ENCODE data around the gene TNRC6B.
"Not testable (repeated sequence)": the region's sequence is repeated elsewhere in the genome, so short reads cannot be mapped to it uniquely, and the experiment has no call there.

The TNRC6B gene, protein sequence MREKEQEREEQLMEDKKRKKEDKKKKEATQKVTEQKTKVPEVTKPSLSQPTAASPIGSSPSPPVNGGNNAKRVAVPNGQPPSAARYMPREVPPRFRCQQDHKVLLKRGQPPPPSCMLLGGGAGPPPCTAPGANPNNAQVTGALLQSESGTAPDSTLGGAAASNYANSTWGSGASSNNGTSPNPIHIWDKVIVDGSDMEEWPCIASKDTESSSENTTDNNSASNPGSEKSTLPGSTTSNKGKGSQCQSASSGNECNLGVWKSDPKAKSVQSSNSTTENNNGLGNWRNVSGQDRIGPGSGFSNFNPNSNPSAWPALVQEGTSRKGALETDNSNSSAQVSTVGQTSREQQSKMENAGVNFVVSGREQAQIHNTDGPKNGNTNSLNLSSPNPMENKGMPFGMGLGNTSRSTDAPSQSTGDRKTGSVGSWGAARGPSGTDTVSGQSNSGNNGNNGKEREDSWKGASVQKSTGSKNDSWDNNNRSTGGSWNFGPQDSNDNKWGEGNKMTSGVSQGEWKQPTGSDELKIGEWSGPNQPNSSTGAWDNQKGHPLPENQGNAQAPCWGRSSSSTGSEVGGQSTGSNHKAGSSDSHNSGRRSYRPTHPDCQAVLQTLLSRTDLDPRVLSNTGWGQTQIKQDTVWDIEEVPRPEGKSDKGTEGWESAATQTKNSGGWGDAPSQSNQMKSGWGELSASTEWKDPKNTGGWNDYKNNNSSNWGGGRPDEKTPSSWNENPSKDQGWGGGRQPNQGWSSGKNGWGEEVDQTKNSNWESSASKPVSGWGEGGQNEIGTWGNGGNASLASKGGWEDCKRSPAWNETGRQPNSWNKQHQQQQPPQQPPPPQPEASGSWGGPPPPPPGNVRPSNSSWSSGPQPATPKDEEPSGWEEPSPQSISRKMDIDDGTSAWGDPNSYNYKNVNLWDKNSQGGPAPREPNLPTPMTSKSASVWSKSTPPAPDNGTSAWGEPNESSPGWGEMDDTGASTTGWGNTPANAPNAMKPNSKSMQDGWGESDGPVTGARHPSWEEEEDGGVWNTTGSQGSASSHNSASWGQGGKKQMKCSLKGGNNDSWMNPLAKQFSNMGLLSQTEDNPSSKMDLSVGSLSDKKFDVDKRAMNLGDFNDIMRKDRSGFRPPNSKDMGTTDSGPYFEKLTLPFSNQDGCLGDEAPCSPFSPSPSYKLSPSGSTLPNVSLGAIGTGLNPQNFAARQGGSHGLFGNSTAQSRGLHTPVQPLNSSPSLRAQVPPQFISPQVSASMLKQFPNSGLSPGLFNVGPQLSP (N-terminal part only)

DNA sequence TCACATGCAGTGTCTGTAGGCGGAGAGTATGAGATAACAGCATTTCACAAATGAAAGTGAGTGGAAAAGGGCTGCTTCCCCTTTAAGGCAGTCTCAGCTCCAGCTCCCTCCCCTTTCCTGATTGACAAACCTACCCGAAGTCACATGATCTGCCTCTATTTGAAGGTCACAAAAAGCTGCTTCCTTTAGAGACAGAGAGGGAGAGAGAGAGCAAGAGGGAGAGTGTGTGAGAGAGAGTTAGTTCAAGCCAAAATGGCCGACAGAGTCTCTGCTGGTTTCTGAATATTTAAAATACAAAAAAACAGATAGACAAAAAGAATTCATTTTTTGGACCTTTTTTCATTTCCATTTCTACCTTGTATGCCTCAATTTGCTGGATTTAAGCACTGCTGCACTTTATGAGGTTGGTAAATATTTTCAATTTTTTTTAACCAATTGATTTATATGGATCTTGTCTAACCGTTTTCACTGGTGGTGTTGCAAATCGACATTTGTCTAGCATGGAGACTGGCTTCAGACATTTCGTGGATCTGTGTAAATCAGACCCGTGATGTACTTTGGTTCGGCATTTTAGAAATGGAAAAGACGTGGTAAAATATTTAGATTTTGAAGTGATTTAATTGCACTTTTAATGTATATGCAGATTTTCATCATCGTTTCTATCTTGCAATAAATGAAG lies at the start of gene TNRC6B:
Gene TNRC6B, plus strand, starts transcription at position 188 of the 679 bp plus-strand sequence. Its CDS starts 211 bp downstream, at position 399.
- peak; percentile 99 for DNase-seq

DNA sequence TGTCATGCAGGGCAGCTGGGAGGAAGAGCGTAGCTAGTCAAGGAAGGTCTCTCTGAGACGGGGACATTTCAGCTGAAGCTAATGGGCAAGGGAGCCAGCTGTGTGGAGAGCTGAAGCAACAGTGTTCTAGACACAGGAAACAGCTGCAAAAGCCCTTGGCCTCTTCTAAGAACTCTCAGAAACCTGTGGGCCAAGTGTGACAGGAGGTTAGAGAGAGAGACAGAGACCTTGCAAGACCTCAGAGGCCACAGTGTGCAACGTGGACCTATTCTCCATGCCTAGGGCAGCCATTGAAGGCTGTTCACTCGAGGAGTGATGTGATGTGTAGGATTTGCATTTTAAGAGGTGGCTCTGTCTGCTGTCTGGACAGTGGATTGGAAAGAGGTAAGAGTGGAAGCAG lies 48.7 kb upstream of the TNRC6B start:
- DNase-seq: no peak

DNA sequence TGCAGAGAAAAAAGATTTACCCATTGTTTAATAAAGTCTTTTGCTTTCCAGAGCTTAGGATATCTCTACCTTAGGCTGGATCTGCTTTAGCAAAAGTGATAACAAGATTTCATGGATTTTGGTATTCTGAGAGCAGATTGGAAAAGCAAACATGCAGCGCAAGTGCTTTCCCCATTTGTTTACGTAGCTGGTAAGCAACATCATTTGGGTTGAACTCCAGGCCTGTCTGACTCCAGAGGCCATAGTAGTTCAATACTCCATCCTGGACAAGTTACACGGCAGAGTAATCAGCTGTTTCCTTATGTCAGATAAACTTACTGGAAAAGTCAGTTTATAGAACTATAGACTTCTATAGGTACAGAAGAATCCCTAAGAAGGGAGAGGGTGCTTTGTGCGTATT lies 40.6 kb upstream of the TNRC6B start:
- DNase-seq: no peak

DNA sequence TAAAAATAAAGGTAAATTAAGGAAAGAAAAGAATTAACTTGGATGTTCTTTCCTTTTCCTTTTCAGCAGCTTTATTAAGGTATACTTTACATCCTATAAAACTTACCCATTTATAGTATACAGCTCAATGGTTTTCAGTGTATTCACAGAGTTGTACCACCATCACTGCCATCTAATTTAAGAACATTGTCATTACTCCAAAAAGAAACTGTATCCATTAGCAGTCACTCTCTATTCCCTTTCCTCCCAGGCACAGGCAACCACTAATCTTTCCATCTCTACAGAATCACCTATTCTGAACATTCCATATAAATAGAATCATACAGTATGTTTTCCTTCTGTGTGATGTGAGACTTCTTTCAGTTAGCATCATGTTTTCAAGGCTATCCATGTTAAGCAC lies 38.9 kb upstream of the TNRC6B start:
- no peak for DNase-seq

GRCh38 chr22:40147388-40148176 lies 30.1 kb upstream of the TNRC6B start:
- DNase-seq: no peak

DNA sequence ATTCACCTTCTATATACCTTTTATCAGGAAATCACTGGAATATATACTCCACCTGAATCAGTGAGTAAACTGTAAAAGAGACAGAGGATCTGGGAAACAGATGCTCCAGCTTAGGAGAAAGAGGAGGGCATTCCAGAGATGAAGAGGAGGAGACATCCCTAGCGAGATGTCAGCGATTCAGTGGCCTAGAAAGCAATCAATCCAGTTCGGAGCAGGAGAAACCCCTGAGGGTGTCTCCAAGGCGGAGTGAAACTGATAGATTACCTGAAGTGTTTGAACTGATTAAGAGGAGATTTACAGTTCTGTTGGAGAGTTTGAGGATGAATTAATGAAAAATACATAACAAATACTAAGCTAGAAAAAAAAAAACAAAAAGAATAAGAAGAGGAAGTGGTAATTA lies 24.5 kb upstream of the TNRC6B start:
- DNase-seq: no peak

DNA sequence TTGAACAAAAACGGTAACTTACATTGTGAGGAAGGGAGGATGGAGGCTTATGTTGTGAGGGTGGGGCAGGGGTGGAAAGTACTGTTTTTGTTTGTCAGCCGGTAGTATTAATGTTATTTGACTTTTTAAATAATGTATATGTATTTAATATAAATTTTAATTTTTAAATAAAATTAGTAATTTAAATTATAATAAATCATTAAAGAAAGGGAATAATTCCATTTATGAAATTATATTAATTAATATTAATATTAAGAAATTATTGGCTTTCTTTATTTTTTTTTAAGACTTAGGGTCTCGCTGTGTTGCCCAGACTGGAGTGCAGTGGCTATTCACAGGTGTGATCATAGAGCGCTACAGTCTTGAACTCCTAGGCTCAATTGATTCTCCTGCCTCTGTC lies 24.0 kb upstream of the TNRC6B start:
- DNase-seq: no peak

DNA sequence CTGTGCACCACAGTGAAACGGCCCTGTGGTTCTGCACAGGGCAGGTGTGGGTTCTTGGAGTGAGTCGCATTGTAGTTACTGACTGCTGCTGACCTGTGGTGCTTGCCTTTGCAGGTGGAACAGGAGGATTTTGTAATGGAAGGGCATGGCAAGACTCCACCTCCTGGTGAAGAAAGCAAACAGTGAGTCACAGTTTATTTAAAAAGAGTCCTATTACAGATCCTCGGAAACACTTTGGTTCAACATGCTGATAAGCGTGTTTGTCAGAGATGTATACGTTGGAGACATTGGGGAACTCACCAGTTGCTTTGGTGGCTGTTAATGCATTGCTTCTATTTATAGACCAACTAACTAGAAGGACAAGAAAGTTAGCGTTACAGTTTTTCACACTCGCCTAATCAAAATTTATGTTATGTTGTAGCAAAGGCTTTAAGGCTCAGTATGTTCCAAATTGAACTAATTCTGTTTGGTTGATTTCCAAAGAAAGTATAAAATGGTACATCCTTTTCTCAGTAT lies 21.7 kb upstream of the TNRC6B start:
- peak; percentile 45 for DNase-seq

DNA sequence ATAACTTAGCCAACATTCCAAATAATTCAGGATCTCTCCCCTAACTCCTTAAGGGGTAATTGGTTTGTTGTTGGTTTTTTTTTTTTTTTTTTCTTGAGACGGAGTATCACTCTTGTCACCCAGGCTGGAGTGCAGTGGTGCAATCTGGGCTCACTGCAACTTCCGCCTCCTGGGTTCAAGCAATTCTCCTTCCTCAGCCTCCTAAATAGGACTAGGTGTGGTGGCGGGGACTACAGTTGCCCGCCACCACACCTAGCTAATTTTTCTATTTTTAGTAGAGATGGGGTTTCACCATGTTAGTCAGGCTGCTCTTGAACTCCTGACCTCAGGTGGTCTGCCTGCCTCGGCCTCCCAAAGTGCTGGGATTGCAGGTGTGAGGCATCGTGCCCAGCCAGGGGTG lies 21.0 kb upstream of the TNRC6B start:
- DNase-seq: not testable (repeated sequence)

DNA sequence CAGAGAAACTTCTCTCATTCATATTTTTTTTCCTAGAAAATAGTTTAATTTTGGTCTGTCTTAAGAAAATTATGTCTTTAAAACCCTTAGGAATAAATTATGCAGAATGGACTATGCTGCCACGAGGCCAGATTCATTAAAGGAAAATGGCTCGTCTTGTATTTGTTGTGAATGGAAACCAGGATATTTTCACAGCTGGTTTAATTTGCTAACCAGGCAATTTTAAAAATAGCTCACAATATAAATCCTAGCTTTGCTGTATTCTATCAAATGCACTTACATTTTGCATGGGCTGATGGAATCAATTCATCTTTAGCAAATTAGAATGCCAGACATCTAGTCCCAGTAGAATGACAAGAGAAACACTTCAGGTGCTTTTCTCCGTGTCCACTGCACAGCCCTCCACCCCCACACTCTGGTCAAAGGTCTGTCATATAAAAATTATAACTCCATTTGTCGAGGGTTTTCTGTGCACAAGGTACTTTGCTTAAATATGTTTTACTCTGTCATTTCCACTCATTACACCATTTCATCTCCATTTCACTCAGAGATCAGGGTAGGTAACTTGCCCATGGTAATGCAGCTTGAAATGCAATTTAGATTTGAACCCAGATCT lies 20.3 kb upstream of the TNRC6B start:
- DNase-seq: no peak

GRCh38 chr22:40161194-40161593 lies 16.5 kb upstream of the TNRC6B start:
- no peak for DNase-seq

DNA sequence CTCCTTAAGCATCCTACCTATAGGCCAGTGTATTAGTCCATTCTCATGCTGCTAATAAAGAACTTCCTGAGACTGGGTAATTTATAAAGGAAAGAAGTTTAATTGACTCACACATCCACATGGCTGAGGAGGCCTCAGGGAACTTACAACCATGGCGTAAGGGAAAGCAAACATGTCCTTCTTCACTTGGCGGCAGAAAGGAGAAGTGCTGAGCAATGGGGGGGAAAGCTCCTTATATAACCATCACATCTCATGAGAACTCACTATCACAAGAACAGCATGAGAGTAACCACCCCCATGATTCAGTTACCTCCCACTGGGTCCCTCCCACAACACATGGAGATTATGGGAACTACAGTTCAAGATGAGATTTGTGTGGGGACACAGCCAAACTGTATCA lies 12.2 kb upstream of the TNRC6B start:
- not testable (repeated sequence) for DNase-seq

- no peak for DNase-seq
Observed at GRCh38 chr22:40175611-40176244, 2.0 kb upstream of the TNRC6B start.

DNA sequence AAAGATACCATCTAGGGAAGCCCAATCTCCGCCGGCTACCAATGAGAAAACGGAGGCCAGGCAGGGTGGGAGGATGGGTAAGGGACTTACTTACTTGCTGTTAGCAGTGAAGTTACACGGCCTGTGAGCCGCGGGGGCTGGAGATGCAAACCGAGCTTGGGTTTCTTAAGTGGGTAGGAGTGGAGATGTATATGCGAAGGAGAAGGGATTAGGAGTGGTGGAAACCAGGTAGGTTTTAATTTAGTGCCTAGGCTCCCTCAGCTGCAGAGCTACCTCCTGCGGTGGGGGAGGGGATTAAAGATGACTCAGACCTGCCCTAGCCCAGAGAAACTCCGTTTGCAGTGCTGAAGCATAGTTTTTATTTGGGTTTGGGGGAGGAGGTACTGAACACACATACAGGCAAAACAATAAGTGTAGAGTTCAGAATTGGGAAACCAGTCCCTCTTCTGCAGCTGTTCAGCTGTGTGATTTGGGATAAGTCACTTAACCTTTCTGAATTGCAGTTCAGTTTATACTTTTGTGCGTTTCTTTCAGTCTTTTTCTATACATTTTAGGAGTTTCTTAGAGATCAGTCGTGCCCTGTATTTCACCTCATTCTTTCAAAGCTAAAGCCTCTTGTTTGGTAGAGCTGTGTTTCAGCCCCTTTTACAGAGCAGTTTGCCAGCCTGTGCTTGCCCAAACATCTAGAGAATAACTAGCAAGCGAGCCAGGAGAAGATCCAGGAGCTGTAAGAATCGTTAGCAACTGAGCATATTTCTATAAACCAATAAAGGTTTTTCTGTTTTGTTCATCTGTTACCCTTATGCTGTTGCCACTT lies 596 bp upstream of the TNRC6B start:
- DNase-seq: peak; percentile 61

- DNase-seq: peak; percentile 76
Observed at GRCh38 chr22:40178417-40179409, 988 bp downstream of the TNRC6B start.

DNA sequence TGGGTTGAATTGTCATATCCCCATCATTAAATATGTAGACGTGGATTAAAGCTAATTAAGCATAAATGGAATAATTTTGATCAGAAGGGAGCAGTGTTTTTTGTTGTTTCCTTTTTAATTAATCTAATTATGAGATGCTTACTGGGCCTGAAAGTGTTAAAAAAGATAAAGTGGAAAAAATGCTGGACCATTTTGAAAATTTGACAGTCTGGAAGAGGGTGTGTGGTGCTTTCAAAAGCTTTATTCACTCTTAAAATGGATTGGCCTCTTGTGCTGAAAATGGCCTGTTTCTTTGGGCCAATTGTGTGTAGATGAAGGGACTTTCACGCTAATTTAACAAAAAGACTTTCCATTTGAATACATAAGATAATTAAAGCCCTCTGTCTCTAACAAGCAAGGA lies 1.8 kb downstream of the TNRC6B start:
- DNase-seq: no peak

- DNase-seq: no peak
Observed at GRCh38 chr22:40180403-40180802, 2.7 kb downstream of the TNRC6B start.

DNA sequence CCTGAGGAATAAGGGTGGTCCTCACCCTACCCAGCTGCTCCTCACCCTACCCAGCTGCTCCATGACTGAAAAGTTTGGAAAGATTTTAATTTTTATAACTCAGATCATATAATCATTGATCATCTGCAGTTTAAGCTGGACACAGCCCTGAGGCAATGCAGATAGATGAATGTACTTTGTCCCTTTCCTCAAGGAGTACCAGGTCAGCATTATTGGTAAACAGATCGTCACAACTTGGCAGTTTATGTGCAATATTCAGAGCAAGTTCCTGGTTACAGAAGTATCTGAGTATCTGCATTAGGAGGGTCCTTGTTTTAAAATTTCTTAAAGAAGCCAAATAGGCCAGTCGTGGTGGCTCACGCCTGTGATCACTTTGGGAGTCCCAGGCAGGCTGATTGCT lies 3.6 kb downstream of the TNRC6B start:
- DNase-seq: no peak
